Activated CD4-positive, CD25-positive, alpha-beta regulatory T cell (primary cell): ENCODE data around the gene INCA1.

Experiments used
- DNase-seq, 4 experiments: peaks; one replicate each; lab custom pipeline; 2025; lab: John Stamatoyannopoulos, UW

The INCA1 gene

DNA sequence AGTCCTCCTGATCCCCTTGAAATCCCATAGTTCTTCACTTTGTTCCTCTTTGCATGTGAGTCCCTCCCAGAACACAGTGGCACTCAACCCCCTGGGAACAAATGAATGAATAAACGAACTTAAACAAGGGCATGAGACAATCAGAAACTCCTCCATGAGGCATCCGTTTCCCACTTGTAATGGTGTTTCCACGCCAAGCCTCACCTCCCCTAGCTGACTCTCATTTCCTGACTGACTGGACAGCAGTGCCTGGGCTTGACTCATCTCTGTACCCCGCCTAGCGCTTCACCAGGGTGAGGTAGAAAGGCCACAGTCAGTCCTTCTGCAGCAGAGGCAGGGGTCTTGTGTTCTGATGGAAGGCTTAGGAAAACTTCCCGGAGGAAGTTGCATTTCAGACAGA is 14.6 kb upstream of the INCA1 start:
- no peak for DNase-seq

DNA sequence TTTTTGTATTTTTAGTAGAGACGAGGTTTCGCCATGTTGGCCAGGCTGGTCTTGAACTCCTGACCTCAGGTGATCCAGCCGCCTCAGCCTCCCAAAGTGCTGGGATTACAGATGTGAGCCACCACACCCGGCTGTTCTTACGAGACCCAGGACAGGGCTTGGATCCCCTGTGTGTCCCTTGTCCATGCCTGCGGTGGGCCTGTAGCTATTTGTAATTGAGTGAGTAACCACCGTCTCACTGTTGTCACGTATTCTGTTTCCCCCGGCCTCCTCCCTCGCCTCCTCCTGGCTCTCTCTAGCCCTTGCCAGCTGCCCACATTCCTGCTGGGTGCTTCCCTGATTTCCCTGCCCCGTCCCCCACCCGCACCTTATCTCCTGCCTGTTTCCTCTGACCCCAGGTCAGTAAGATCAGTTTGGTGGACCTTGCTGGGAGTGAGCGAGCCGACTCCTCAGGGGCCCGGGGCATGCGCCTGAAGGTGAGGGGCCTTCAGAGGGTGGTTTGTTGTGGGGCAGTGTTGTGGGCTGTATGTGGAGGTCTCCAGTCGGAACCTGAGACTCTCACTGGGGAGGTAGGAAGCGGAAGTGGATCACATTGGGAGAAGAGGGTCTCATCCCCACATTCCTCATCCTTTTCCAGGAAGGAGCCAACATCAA is 6.0 kb upstream of the INCA1 start:
- DNase-seq = no peak

DNA sequence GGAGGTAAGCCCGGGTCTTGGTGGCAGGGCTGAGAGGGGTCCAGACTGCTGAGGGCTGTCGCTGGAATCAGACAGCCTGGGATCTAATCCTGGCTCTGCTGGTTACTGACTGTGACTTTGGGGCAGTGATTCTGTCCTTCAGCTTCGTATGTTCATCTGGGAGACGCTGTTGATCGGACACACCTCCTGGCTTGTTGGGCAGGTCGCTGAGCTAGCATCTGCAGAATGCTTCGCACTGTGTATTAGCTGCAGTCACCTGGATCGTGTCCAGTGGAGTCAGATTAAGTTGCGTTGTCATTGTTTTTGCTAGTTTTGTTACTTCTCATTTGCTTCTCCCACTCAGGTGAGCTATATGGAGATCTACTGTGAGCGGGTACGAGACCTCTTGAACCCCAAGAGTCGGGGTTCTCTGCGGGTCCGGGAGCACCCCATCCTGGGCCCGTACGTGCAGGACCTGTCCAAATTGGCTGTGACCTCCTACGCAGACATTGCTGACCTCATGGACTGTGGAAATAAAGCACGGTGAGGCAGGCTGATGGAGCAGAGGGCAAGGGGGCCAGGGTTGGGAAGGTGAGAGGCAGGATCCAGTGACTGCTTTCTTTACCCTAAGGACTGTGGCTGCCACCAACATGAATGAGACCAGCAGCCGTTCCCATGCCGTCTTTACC is 4.9 kb upstream of the INCA1 start:
- no peak for DNase-seq

DNA sequence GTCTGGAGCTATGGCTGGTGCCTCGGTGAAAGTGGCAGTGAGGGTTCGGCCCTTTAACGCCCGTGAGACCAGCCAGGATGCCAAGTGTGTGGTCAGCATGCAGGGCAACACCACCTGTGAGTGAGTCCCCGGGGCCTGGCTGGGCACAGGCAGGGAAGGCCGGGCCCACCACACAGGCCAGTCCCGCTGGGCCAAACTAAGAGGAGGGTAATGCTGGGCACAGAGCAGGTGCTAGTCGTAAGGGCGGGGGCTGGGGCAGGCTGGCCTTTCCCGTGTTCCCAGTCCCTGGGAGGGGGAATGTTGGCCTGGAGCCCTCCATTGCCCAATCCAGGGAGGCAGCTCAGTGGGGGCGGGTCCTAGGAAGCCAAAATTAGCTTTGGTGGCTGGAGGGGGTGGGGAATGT is 2.9 kb upstream of the INCA1 start:
- no peak for DNase-seq

DNA sequence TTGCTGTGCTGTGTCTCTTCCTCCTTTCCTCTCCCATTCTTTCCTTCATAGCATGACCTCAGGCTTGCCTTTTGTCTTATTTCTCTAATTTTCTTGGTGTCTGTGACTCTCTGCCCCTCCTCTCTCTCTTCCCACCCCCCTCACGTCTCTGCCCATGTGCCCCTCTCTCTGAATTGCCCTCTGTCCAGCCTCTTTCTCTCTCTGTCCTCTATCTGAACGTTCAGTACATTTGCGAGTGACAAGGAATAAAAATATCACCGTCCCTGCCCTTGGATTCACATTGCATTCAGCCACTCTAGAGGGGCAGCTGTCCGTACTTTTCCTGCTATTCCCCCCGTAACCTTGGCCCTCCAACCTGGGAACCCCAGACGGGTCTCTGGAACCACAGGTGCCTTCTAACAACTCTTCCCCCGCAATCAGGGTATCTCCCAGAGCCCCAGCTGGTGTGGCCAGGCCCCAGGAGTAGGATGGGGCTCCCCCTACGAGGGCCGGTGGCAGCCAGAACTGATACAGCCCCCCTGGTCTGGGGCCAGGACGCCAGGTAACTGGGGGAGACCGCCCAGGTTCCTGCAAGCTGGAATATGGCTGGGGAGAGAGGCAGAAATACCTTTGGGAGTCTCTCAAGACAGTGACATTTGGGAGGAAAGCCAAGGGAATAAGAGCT is 2.2 kb upstream of the INCA1 start:
- DNase-seq = no peak

DNA sequence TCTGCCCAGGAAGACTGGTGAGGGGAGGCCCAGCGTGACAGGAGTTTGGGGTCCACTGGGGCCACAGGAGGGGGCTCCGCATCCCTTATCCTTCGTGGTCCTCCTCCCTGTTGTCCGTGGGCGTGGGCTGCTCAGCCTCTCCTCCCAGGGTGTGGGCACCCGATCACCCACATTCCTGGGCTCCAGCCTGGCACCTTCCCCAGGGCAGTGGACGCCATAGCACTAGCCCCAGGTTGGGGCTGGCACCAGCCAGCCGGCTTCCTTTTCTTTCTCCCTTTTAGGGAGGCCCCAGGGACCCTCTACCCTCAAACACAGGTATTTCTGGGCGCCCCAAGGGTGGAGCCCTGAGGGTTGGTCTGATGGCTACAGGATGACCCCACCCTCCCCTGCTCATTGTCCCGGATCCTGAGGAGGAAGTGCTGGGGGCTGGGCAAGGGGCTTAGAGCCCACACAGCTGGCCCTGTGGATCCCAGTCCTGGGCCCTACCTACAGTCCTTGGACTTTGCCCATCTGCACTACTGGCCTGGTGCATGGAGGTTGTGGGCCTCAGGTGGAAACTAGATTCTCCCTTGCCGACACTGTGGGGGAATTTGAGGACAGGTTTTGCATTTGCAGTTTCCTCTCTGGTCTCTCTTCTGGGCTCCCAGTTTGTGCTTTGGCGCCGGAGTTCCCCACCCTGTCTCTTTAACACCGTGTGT is 1.6 kb upstream of the INCA1 start:
- DNase-seq = no peak

DNA sequence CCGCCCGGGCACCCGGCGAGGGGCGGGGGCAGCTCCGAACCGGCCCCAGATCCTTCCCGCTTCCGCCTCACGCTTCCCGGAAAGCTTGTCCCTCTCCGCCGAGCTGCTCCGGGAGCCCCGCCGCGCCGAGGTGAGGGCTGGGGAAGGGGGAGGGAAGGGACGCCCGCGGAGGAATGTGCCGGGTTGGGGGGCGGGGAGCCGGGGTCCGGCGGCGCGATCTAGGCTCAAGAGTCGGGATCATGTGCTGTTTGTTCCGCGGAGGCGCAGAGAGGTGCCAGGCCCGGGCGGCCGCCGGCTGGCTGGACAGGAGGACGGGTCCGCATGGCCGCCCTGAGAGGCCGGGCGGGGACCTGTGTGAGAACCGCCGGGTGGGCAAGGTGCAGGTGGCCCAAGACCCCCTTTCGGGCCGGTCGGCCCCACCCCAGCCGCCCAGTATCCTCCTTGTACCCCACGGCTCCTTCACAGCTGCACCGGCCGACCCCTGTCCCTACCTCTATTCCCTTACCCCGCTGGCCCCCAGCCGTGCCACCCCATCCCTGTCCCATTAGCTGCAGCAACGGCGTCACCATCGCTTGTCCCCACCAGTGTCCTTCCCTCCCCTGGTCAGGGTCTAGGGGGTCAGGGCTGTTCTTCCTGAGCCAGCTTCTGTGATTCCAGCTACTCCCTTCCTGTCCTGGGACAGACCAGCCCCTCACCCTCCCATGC is 857 bp upstream of the INCA1 start:
- no peak for DNase-seq

DNA sequence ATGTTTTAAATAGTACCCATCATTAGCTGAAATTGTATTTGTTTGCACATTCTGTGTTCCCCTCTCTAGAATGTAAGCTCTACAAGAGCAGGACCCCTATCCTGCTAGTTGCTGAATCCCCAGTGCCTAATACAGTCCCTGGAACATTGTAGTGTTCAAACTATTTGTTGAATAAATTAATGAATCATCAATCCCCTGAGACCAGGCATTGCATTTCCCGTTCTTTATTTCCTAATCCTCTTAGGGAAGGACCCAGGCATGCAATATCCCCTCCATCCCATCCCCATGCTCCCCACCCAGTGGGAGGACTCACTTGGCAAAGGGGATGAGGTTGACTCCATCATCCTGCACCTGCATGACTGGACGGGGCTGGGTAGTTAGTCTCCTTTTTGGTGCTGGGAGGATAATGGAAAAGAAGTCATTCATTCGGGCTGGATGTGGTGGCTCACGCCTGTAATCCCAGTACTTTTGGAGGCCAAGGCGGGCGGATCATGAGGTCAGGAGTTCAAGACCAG is 3.2 kb downstream of the INCA1 start:
- no peak for DNase-seq

DNA sequence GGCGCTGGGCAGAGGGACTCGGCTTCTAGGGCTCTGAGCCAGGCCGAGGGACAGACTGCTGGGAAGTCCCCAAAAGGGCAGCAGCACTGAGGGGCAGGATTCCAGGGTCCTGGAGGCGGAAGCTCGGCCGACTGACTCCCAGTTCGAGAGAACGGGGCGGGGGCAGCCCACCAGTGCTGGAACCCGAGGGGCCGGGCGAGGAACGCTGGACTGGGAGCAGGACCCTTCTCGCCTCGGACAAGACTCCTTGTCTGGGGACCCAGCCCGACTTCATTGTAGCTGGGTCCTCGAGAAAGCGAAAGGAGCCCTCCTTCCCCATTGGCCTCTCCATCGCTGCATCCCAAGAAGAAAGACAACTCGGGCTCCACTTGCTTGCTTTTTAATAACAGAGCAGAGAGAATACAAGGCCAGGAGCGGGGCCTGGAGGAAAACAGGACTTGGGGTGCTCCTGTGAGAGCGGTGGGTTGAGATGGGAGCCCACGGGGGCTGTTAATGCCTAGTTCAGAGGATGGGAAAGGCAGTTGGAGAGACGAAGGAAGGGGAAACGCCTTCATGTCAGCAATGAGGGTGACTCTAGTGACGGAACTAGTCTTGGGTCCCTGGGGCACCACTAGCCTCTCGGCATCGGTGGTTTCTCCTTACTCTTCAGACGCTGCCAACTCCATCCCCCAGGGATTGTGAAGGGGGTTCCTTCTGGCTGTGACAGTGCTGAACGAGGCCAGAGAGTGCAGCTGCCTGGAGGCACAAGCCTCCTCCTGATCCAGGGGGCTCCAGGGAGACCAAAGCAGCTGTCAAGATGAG is 9.4 kb downstream of the INCA1 start:
- DNase-seq = no peak

DNA sequence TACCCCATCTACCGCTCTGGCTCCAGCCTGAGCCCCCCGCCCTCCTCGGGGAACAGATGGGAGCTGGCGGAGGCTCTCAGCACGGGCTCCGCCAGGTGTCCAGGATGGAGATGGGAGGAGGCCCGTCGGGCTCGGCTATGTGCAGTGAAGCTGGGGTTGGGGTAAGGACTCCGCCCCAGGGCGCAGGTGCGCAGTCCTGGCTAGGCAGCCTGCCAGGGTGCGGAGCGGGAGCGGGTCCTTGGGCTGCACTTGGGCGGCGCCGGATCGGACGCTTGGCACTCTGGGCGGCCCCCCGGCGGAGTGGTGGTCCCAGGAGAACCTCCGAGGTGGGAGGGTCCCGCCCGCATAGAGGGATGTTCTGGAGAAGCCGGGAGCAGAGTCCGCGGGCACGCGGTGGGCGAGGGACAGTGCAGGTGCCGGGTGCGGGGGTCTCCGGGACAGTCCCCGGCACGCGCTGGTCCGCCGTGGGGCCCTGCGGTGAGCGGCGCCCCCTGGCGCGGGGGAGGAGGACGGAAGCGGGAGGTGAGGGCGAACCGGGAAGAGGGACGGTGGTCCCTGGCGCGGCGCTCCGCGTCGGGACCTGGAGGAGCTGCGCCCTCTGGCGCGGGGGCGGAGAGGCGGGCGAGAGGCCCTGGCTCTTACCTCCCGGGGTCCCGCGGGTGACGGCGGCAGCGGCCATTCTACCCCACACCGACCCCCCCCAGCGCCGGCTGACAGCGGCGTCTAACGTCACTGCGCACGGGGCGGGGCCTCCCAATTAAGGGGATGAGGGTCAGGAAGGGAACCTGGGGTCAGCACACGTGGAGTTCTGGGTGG is 10.2 kb downstream of the INCA1 start, which contains the start of gene CAMTA2:
CAMTA2 (minus strand) TSS at position 725 of the 816 bp plus-strand sequence. CDS start 1,453 bp downstream, outside the sequence.
- peak; percentile 72 to 83 (median 80) for DNase-seq

DNA sequence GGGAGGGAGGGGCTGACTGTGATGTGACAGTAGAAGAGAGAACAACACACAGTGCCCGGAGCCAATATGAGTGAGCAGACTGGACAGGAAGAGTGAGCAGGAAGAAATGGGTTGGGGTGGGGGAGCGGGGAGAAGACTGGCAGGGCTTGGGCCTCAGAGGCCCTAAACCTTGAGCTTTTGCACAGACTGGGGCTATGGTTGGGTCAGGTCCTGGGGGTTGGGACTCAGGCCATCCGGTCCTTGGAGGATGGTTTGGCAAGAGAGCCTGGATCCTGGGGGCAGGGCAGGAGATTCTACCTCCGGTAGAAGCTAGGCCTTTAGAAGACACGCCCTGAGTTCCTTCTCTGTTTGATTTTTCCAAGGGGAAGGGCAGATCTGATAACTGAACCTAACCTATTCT is 10.9 kb downstream of the INCA1 start:
- no peak for DNase-seq

DNA sequence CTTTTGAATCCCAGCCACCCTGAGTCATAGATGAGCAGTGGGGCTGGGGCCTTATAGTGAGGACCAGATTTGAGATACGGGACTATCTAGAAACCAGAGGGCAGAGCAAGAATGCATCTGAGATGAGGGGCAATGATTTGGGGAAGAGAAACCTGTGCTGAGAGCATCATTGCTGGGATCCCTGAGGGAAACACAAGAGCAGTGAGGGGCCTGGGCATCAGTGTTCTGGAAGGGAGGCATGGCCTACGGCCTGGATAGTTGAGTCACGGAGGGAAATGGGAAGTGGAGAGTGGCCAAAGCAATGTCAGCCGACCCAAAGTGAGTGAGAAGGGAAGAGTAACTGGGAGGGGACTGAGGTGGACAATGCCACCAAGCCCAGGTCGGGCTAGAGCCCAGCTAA is 15.0 kb downstream of the INCA1 start:
- DNase-seq = no peak

DNA sequence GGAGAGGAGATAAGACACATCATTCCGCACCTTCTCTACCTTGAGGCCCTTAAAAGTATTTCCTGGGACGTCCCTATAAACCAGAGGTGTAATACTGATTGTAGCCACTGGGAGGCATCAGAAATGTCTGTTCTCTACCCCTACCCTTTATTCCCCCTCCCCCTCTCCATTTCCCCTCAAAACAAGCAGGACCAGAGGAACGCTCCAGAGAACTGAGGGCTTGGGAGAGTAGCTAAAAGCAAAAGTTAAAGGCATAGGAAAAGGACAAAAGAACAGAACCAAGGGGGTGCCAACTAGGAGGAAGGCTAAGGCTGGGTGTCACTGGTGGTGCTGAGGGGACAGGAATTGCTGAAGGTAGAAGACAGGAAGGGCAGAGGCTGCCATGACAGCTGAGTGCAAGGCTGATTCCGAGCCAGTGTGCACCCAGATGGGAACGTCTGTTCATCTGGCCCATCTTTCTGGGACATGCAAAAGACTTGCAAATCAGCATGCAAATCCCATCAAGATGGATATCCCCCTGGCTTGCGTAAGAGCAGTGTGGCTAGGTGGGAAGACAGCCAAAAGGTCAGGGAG is 16.6 kb downstream of the INCA1 start:
- no peak for DNase-seq

DNA sequence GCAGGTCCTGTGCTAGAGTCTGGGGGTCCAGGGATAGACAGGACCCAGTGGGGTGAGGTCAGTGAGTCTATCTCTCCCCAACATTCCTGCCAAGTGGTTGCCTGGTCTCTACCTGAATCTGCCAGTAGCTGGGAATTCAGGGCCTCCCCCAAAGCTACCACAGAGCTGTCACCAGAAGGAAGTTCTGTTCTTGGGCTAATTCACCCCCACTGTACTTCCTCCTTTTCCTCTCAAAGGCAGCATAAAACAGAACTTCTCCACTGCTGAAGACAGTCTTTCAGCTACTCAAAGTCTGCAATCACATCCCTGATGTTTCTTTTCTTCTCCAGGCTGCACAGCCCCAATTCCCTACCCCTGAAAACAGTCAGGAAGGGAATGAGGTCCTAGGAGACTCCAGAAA is 18.6 kb downstream of the INCA1 start:
- no peak for DNase-seq

DNA sequence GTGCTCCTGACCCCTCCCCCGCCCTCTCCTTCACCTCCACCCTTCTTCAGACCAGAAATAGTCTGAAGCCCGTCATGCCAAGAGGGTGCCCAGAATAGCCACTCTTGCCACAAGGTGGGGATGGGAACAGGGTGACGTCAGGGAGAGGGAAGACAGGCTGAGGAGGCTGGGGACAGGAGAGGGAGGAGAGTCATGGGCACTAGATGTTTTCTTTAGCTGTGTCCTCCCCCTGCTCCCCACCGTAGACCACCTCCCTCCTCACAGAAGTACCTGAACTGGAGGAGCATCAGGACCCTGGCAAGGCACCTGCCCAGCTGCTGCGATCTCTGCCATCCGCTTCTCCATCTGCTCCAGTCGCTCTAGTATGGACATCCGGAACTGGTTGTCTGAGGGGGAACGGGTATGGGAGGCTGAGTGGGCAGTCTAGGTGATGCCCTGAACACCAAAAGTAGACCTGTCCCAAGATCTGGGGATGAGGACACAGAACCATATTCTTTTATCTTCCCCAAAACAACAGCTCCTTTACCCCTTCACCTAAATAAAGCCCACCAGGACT is 23.1 kb downstream of the INCA1 start:
- DNase-seq = no peak

DNA sequence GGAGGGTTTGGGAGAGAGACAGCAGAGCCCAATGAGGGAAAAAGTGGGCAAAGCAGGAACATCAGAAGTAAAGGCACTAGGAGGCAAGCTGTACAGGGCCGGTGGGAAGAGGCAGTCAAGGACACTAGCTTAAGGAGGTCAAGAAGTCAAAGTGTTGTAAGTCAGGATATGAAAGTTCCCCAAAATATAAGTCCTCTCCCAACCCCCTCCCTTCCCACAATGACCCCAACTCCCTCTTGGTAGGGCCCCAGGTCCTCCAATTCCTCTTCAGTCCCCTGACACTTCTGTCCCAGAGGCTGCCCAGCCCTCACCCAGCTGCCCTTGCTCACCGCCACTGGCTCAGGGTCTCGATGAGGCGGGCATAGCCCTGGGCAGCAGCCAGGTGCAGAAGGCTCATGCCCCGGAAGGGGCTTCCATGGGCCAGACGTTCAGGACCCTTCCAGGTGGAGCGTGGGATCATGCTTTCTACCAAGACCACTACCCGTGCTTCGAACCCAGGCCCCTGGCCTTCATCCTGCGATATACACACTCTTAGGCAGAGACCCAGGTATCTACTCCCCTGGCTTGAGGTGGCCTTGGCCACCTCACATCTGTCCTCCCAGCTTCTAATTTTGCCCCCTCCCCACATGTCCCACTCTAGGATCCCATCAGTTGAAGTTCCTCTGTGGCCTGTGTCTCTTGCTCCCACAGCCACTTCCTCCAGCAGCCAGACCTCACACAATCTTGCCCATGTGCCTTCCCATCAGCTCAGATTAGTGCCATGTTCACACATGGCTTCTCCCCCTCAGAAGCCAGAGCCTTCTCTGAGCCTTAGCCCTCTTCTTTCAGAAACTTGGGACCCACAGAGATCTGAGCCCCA is 23.8 kb downstream of the INCA1 start:
- no peak for DNase-seq

DNA sequence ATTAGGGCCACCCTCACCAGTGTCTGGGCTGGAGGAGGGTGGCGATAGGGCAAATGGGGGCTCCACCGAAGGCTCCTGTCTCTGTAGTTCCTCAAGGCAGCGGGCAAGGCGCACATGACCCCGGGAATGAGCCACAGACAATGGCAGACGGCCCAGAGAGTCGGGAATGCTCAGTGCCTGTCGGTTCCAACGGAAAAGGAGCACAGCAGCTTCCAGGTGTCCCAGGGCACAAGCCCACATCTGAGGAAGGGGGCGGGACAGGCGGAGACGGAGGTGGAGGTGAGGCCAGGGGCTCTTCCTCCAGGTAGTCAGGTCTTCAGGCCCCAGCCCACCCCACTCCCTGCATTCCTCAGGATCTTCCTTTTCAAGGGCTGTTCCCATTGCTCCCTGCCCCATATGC is 24.6 kb downstream of the INCA1 start:
- DNase-seq = no peak

DNA sequence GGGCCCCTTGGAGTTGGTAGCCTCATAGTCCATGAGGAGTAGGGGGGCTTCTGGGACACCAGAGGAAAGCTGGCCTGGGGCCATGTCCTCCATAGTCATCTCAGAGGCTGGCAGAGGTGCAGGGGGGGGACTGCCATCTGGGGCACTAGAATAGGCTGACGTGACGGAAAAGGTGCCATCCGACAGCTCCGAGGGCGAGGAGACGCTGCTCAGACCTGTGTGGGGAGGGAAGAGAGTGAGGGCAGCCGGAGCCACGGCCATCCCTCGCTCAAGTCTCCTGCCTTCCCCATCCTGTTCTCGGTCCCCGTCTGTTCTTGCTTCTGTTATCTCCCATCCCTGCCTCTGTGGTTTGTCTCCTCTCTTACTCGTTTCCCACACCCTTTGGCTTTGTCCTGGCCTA is 25.0 kb downstream of the INCA1 start:
- DNase-seq = no peak

DNA sequence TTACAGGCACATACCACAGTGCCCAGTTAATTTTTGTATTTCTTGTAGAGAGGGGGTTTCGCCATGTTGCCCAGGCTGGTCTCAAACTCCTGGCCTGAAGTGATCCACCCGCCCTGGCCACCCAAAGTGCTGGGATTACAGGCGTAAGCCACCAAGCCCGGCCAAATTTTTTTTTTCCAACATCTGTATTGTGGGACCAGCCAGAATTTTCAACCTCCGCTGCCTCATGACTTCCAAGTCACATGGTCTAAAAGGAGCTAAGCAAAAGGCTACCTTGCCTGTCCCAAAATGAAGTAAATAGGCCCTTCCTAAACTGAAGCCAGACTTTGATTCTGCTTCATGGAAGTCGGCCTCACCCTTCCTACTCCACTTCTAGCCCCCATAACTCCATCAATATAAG is 25.5 kb downstream of the INCA1 start:
- no peak for DNase-seq
